Common myeloid progenitor, CD34-positive (primary cell): ENCODE results near the gene RPL38.
A peak's percentile ranks its signal among the peaks of the same experiment; 100 is the strongest.

Source experiments
- CTCF ChIA-PET: fragments of 350-600 bp; sonication (Branson Sonifier 250); formaldehyde crosslinking; loops from one replicate; lab custom pipeline; 2021; ENCODE audit warnings: antibody characterized with exemption; lab: Charles Lee
- POLR2A ChIA-PET: fragments of 350-600 bp; sonication (Branson Sonifier 250); formaldehyde crosslinking; loops from one replicate; lab custom pipeline; 2021; ENCODE audit warnings: antibody characterized with exemption; lab: Charles Lee
- DNase-seq, 3 donors: peaks; one replicate each; pipeline versions ENCODE4 v3.0.0 to v3.0.0-alpha.2; 2013
- H3K27ac ChIP-seq, 2 experiments: 1 replicate in 1 of 2; 2 replicates in 1 of 2; pipeline ENCODE4 v1.7.0; 2013; ENCODE audit warnings: inconsistent platforms in 2 of 2, low read length in 2 of 2, mild to moderate bottlenecking in 2 of 2, low read depth in 1 of 2, moderate library complexity in 1 of 2; ENCODE audit not compliant: severe bottlenecking in 2 of 2, insufficient read depth in 1 of 2, poor library complexity in 1 of 2
- H3K27me3 ChIP-seq, 5 experiments: replicated peaks in 2 of 5; 1 replicate in 3 of 5; 2 replicates in 2 of 5; pipeline versions ENCODE4 v1.6.1 to v1.7.0; 2013; ENCODE audit warnings: low read length in 4 of 5, mild to moderate bottlenecking in 2 of 5, moderate library complexity in 2 of 5, inconsistent platforms in 1 of 5; ENCODE audit not compliant: insufficient read depth in 5 of 5, control insufficient read depth in 4 of 5
- H3K36me3 ChIP-seq, 4 experiments: 1 replicate in 2 of 4; 2 replicates in 2 of 4; pipeline versions ENCODE4 v1.6.1 to v1.7.0; 2013; ENCODE audit warnings: low read length in 3 of 4, control low read depth in 1 of 4, mild to moderate bottlenecking in 1 of 4; ENCODE audit not compliant: control insufficient read depth in 4 of 4, insufficient read depth in 4 of 4
- H3K4me1 ChIP-seq, 4 experiments: 1 replicate in 3 of 4; 2 replicates in 1 of 4; pipeline versions ENCODE4 v1.6.1 to v1.7.1; 2013; ENCODE audit warnings: low read length in 3 of 4, mild to moderate bottlenecking in 3 of 4, control low read depth in 1 of 4, inconsistent platforms in 1 of 4, moderate library complexity in 1 of 4; ENCODE audit not compliant: control insufficient read depth in 4 of 4, insufficient read depth in 4 of 4; ENCODE audit errors: control extremely low read depth in 1 of 4
- H3K4me3 ChIP-seq, 7 experiments: 1 replicate in 4 of 7; 2 replicates in 3 of 7; pipeline versions ENCODE4 v1.5.1 to v1.7.0; 2013; ENCODE audit warnings: mild to moderate bottlenecking in 7 of 7, low read length in 6 of 7, moderate library complexity in 6 of 7, inconsistent platforms in 2 of 7, low read depth in 2 of 7, control low read depth in 1 of 7; ENCODE audit not compliant: insufficient read depth in 4 of 7, control insufficient read depth in 1 of 7; ENCODE audit errors: extremely low read depth in 1 of 7
- H3K9me3 ChIP-seq, 5 experiments: 1 replicate in 4 of 5; 2 replicates in 1 of 5; pipeline versions ENCODE4 v1.6.1 to v1.7.1; 2013; ENCODE audit warnings: low read length in 4 of 5, mild to moderate bottlenecking in 2 of 5, inconsistent platforms in 1 of 5, low read depth in 1 of 5, moderate library complexity in 1 of 5; ENCODE audit not compliant: control insufficient read depth in 4 of 5, insufficient read depth in 2 of 5; ENCODE audit errors: control extremely low read depth in 1 of 5
- WGBS: methylation state at CpG from one replicate; pipeline ENCODE4 v1.1.5; 2013; ENCODE audit not compliant: insufficient coverage; 5-methylcytosine and 5-hydroxymethylcytosine counted together

The RPL38 gene

DNA sequence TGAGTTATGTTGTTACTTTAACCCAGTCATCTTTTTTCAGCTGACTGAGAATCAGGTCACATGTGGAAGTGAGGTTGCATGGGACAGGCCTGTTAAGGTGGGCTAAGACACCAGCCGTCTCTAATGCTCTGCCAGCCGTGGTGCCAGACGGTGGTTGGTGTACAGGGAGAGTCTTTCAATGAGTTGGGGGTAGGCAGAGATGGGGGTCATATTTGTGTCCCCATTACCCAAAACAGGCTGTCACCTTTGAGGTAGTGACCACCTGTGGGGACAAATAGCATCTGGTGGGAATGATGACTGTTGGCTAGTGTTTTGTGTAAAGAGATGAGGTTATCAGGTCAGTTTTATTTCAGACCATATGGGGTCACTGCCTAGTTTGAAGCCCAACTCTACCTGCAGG lies 1.8 kb downstream of the RPL38 start:
- ChIA-PET CTCF (interaction anchor here (1.2 to 1.8 kb wide), 5 partner anchors 11 to 156 kb away, joined by 3 to 7 read pairs (median 4); partner anchors contain the start of gene BTBD17), POLR2A (no interaction called here)
- peaks cover 0 to 10% (median 3%) of the 10 kb centered on the region in 5 experiments for H3K27me3 ChIP-seq
- peaks cover 2 to 29% (median 21%) of the 10 kb centered on the region in 4 experiments for H3K4me1 ChIP-seq
- H3K9me3 ChIP-seq = no peaks in the 10 kb centered on the region
- 100% methylated on average over 2 of the region's 3 CpGs for WGBS
- H3K27ac ChIP-seq = peak overlapping the region in 1 of 2 experiments; percentile 62
- H3K4me3 ChIP-seq = peak overlapping the region in 2 of 7 experiments; percentile 86 to 97
- H3K36me3 ChIP-seq = peaks cover 4 to 57% (median 34%) of the 10 kb centered on the region in 4 experiments
- DNase-seq = no peak

DNA sequence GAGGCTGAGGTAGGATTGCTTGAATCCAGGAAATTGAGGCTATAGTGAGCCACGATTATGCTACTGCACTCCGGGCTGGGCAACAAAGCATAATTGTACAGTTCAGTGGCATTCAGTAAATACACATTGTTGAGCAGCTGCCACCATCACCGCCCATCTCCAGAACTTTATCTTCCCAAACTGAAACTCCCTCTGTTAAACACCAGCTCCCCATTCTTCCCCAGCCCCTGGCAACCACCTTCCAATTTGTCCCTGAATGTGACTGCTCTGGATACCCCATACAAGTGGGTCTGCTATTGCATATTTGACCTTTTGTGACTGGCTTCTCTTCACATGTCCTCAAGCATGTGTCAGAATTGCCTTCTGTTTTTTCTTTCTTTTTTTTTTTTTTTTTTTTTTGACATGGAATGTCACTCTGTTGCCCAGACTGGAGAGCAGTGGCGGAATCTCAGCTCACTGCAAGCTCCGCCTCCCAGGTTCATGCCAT lies 2.9 kb downstream of the RPL38 start:
- Histone ChIP-seq H3K27ac (peak overlapping the region in 1 of 2 experiments; percentile 14), H3K4me1 (peaks cover 2 to 32% (median 24%) of the 10 kb centered on the region in 4 experiments), H3K4me3 (no peak overlapping the region), H3K9me3 (no peaks in the 10 kb centered on the region), H3K27me3 (peaks cover 0 to 6% (median 0%) of the 10 kb centered on the region in 5 experiments), H3K36me3 (peaks cover 4 to 67% (median 38%) of the 10 kb centered on the region in 4 experiments)
- no peak for DNase-seq
- ChIA-PET POLR2A (interaction anchor here (0.6 kb wide), 1 partner anchor 149 kb away, joined by 7 read pairs; no protein-coding TSS in a partner anchor), CTCF (interaction anchor here (1.2 to 1.8 kb wide), 4 partner anchors 10 to 155 kb away, joined by 3 to 7 read pairs (median 4); partner anchors contain the start of gene BTBD17)
- WGBS = 89% methylated on average over 5 of the region's 5 CpGs

DNA sequence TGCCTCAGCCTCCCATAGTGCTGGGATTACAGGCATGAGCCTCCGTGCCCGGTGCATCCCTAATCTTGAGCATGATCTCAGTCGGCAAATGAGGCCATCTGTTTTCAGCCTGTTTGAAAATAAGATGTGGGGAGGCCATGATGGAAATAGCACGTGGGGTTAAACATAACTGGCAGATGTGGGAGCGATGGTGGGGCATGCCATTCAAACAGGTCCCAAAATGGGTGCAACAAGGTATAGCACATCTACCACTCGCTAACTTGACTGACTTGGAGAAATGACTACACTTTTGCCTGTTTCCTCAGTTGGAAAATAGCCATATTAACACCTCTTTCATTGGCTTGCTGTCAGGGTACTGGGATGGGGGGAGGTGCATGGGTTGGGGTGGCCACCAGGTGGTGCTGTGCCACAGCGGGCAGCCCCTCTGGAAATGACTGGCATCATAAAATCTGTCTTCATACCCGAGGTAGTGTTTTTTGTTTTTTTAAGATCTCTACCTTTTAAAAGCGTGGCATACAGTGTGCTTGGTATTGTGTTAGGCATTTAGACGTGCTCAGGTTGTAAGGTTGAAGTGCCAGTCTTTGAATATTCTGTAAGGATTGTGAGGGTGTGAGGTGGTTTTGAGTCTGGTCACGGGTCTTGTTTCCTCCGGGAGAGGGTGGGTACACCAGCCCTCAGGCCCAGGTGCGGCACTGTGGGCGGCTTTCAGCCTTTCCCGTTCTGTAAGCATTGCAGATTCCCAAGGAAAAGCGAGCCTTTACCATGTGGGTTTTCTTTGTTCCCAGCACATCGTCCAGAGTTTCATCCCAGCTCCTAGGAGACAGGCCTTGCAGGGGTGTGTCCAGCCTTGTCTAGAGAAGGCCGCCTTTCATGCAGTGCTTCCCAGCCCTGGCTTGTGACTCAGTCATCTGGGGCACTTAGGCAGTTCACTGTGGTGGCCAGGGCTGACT lies 7.0 kb downstream of the RPL38 start:
- no peak overlapping the region for H3K4me3 ChIP-seq
- WGBS = 67% methylated on average over 17 of the region's 18 CpGs
- H3K36me3 ChIP-seq = peaks cover 4 to 60% (median 36%) of the 10 kb centered on the region in 4 experiments
- ChIA-PET POLR2A (no interaction called here), CTCF (interaction anchor here (0.8 to 2.7 kb wide), 11 partner anchors 11 to 146 kb away, joined by 3 to 11 read pairs (median 3); no protein-coding TSS in a partner anchor)
- peak; percentile 70 to 88 (median 85) for DNase-seq
- peaks cover 0 to 15% (median 3%) of the 10 kb centered on the region in 5 experiments for H3K27me3 ChIP-seq
- no peaks in the 10 kb centered on the region for H3K9me3 ChIP-seq
- no peak overlapping the region for H3K27ac ChIP-seq
- peaks cover 2 to 53% (median 36%) of the 10 kb centered on the region in 4 experiments for H3K4me1 ChIP-seq

DNA sequence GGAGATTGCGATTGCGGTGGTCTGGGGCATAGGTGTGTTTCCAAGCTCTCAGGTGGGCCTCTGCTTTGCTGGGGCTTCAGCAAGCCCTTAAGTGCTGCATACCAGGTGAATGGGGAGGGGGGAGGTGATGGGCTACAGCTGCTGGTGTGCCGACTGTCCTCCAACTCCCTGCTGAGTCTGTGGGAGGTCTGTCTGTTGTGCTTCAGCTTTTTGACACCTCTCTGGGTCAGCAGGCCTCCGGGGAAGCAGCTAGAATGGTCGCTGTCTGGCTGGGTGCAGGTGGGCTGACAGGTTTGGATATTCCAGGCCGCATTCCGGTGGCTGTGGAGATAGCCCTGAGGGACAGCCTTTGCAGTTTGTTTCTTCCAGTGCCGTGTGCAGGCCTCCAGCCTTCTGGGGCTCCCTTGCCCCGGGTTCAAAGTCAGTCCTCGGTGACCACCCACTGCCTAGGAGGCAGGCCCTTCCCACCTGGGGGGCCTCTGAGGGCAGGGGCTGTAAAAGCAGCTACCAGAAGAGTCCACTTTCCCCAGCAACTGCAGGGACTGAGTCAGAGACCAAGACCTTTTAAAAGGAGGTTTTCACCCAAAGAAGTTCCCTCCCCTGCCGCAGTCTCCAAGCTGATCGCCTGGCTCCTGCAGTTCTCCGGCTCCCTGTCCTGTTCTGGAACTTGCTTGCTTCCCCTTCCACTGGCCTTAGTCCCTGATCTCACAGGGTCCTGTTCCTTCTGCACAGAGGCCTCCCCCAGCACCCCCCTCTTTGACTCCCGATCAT lies 7.8 kb downstream of the RPL38 start:
- Histone ChIP-seq H3K4me3 (peak overlapping the region in 1 of 7 experiments; percentile 76), H3K9me3 (no peaks in the 10 kb centered on the region), H3K4me1 (peaks cover 2 to 51% (median 32%) of the 10 kb centered on the region in 4 experiments), H3K27ac (no peak overlapping the region), H3K36me3 (peaks cover 4 to 52% (median 32%) of the 10 kb centered on the region in 4 experiments), H3K27me3 (peaks cover 0 to 15% (median 3%) of the 10 kb centered on the region in 5 experiments)
- WGBS = 100% methylated on average over 14 of the region's 14 CpGs
- ChIA-PET CTCF (interaction anchor here (0.6 to 1.9 kb wide), 12 partner anchors 9 to 145 kb away, joined by 3 to 11 read pairs (median 3); no protein-coding TSS in a partner anchor), POLR2A (no interaction called here)
- DNase-seq = no peak

DNA sequence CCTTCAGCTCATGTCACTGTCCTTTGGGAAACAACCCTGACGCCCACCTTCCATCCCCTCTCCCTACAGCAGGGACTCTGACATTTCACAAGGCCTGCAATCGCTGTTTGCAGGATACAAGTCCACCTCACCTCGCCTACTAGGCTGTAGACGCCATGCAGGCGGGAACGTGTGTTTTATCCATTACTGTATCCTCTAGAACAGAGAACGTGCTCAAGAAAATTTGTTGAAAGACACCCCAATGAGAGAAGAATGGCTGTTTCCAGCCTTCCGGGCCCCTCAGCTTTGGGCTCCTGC lies 8.4 kb downstream of the RPL38 start:
- no peak for DNase-seq
- WGBS = 83% methylated on average over 7 of the region's 8 CpGs
- Histone ChIP-seq H3K9me3 (no peaks in the 10 kb centered on the region), H3K27me3 (peaks cover 0 to 15% (median 3%) of the 10 kb centered on the region in 5 experiments), H3K27ac (no peak overlapping the region), H3K4me1 (peaks cover 2 to 54% (median 35%) of the 10 kb centered on the region in 4 experiments), H3K36me3 (peaks cover 4 to 46% (median 30%) of the 10 kb centered on the region in 4 experiments), H3K4me3 (peak overlapping the region in 3 of 7 experiments; percentile 59 to 76 (median 70))
- POLR2A ChIA-PET = no interaction called here
- CTCF ChIA-PET = interaction anchor here (0.6 to 1.9 kb wide), 5 partner anchors 8 to 85 kb away, joined by 3 to 11 read pairs (median 3); no protein-coding TSS in a partner anchor

DNA sequence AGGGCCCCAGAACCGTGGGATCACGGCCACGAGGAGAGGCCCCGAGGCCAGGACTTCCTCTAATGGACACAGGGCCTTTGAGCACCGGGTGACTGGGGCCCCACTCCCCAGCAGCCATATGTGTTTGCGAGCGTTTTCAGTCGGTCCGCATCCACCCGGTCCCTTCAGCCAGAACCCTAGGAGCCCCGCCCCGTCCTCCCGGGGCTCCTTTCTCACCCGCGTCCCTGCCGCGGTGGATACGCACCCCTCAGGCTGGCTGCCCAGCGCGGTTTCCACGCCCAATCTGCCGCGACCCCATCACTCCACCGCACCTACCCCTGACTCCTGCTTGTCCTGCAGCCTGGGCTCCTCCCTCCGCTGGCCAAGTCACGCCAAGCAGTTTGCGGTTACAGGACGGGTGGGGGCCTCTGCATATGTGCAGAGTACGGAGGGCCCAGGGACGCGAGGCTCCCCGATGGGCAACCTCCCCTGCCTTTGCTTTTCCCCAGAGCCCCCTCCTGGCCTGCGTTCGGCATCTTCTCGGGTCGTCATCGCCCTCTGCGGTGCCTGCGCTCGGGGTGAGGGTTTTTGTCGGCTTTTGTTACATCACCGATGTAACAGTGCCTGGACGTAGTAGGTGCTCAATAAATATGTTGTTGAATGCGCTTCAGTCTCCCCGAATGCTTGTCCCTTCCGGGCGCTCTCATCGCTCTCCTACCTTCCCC lies 8.9 kb downstream of the RPL38 start:
- H3K36me3 ChIP-seq = peaks cover 4 to 41% (median 28%) of the 10 kb centered on the region in 4 experiments
- DNase-seq = peak in 2 of 3 donors; percentile 66 to 69

More for the DNA sequence above, 8.9 kb downstream of the RPL38 start:
- ChIA-PET POLR2A (interaction anchor here (0.6 kb wide), 1 partner anchor 78 kb away, joined by 3 read pairs; no protein-coding TSS in a partner anchor), CTCF (interaction anchor here (0.8 to 1.9 kb wide), 16 partner anchors 8 to 331 kb away, joined by 3 to 11 read pairs (median 3); no protein-coding TSS in a partner anchor)
- WGBS = 4% methylated on average over 30 of the region's 48 CpGs
- Histone ChIP-seq H3K4me1 (peaks cover 2 to 59% (median 37%) of the 10 kb centered on the region in 4 experiments), H3K9me3 (no peaks in the 10 kb centered on the region), H3K27ac (no peak overlapping the region), H3K4me3 (peak overlapping the region; percentile 20 to 76 (median 59)), H3K27me3 (peaks cover 0 to 15% (median 3%) of the 10 kb centered on the region in 5 experiments)
